Activated naive CD4-positive, alpha-beta T cell treated with Interleukin-2 at 50 U/mL for 16 hours (primary cell): ENCODE results near the gene SBF2.

Experiments used
- DNase-seq: peaks from one replicate; pipeline ENCODE4 v3.0.0-alpha.2; 2020

SBF2 gene

DNA sequence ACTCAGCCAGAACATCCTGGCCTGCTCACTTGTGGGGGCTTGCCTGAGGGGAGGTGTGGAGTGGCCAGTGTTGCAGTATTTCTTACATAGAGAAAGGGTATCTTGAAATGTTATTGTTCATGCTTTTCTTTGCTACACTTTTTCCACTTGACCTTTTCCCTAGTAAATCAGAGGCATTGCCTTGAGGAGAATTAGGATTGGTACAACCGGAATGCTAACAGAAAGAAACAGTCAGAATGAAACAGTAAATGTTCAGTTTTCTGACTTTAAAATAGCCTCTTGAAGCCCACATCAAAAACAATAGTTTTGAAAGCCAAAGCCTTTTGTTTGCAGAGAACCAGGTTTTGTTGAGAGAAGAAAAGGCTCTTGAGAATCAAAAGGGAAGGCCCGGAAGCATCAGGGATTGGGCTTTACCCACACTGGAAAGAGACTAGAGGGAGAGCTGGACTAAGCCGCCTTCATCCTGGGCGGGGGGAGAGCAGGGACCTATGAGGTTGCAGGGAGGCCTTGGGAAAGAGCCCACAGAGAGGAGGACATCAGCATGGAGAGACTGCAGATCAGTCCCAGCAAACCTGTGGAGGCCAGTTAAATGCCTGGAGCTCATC, 23.2 kb upstream of the SBF2 start:
- DNase-seq, result no peak

DNA sequence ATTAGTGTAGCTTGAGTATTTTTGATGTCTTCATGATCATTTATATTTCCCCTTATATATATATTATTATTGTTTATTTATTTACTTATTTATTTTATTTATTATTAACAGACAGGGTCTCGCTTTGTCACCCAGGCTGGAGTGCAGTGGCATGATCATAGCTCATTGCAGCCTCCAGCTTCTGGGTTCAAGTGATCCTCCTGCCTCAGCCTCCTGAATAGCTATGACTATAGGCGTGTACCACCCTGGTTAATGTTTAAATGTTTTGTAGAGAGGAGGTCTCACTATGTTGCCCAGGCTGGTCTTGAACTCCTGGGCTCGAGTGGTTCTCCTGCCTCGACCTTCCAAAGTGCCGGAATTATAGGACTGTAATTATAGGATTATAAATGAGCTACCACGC, 21.1 kb upstream of the SBF2 start:
- no peak for DNase-seq

DNA sequence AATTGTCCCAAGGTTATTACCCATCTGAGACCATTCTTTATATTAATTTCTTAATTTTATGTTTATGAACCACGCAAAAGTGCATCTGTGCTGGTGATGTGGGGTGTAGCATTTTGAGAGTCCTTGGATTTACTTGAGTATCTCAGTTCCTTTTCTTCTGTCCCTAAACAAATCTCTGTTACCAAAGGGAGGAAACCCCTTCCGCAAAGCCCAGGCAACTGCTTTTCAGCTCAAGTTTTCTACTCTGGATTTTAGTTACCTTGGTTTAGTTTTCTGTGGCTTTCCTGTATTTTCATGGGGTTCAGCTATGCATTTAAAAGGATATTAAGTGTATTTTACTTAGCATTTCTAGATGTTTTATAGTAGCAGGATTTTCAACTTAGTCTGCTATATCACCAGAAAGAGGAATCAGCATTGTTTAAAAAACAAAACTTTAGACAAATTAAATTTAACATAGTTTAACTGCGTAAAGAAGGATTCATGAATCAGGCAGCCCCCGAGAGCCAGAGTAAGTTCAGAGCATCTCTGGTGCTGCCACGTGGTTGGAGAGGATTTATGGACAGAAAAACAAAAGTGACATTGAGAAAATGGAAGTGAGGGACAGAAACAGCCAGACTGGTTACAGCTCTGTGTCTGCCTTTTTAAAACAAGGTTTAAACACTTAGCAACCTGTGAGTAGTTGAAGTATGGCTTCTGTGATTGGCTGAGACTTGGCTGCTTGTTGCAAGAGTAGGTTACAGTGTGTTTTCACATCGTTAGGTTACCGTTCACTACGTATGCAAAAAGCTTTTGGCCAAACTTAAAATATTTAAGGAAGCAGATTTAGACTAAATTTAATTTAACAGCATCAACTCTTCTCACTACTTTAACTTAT, 20.4 kb upstream of the SBF2 start:
- no peak for DNase-seq

DNA sequence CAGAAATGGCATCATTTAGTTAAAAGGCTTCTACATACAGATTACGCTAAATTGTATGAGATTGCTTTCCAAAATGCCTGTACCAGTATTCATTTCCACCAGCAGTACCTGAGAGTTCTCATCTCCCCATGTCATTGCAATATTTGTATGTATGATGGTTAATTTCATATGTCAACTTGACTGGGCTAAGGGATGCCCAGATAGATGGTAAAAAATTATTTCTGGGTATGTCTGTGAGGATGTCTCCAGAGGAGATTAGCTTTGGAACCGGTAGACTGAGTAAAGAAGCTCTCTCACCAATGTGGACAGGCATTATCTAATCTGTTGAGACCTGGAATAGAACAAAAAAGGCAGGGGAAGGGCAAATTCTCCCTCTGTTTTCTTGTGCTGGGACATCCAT, 17.8 kb upstream of the SBF2 start:
- no peak for DNase-seq

DNA sequence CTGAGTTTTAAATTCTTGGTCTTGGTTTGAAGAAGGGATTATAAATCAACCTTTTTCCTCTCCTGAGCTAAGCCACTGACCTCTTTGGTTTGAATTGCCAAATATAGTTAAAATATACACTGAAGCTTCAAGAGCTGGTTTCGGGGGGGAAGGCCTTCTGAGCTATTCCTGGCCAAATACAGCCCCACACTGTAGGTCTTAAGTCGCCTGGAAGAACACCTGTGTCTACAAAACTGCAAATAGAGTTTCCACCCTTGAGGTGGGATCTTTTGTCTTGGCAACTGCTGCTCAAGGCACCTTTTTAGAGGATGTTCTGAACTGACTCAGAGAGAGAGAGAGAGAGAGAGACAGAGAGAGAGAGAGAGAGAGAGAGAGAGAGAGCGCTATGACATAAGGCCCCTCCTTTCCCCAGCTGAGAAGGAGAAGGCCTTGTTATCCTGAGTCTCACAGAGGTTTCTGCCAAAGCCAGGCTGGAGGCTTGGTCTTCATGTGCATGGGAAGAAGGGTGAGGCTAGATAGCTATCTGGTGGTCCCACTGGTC, 16.4 kb upstream of the SBF2 start:
- no peak for DNase-seq

DNA sequence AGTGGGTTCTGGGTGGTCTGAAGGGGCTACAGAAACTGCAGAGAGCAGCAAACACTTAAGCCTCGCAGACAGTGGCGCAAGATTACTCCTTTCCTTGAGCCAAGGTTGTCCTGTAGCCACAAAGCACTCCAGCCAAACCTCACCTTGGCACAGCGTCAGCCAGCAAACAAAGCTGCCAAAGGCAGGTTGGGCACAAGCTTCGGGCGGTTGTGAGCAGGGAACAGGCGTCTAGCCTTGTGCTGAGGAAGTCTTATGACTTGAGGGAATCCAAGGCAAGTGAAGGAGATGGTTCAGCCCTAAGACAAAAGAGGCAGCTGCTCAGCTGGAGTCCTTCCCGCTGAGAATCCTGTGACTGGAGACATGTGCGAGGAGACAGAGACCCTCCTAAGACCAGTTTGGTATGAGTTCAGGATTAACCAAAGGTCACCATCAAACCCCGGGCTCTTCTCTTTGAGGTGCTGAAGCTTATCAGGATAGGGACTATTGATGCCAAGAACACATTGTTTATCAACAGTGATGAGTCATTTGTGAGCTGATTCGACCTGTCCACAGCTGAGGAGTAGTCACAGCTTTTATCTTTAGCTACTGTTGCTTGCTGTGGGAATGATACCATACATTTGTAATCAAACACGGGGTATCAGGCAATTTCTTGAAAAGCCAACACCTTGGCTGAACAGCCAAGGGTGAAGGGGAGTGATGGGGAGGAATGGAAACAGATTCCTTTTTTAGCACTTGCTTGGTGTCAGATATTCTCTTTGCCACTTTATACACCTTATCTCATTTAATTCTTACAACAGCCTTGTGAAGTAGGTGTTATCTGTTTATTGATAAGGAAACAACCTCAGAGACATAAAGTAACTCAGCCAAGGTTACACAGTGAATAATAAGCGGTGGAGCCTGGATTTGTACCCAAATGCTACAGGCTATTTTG, 15.4 kb upstream of the SBF2 start:
- DNase-seq, result no peak

DNA sequence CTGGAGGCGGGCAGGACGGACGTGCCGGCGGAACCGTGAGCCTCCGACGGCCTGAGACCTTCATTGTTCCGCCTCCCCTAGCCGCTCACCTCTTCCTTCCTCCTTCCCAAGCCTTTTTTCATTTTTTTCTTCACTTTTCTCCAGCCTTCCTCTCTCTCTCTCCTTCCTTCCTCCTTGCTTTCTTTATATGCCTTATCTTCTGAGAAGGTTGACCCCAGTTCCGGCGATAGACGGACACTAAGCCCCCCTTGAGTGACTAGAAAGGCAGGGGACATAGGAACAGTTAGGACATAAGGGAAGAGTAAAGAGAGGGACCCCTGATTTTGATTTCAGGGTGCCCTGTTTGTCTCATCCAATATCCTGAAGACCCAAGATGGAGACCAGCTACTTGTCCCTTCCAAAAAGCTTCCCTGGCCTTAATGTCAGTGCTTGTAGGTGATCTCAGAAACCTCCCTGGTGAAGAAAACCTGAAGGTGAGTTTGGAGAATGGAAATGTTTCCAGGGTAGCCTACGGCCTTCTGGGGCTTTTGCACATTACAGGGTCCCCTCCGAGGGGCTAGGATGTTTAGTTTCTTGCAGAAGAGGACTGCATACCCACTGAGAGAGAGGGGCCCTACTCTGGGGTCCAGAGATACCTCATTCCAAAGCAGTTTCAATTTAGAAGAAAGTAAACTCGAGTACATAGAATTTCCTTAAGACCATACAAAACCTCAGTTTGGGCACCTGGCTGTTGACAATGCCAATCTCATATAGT, 14.4 kb upstream of the SBF2 start:
- no peak for DNase-seq

DNA sequence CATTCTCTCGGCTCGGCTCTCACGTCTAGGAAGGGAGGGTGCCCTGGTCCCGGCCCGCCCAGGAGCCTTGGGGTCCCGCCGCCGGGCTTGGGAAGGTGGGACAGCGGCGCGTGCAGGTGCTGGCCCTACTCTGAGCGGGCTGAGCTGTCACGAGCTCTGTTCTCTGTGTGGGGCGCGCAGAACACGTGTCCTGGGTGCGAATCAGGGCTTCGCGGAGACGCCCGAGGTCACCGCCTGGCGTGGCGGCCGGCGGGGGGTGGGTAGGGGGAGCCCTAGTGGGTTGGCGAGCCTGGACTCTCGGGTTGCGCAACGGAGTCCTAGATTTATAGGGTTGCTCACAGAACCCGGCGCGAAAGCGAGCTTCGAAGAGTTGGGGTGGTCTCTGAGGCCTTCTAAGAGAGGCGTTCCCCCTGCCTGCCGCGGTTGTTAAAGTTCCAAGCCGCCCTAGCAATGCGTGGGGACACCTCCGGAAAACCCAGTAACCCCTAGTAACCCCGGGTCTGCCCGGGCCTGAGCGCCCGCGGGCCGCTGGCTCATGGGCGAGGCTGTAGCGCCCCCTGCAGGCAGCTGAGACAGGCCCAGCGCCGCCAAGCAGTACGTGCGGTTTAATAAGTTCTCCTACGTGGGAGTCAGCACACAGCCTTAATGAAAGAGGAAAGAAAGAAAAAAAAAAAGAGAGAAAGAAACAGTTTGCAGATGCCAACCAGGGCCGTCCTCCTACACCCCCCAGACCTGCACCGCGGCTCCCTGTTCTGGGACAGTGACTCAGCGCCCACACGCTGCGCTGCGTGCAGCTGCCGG, 13.6 kb upstream of the SBF2 start:
- DNase-seq, result peak; percentile 88

DNA sequence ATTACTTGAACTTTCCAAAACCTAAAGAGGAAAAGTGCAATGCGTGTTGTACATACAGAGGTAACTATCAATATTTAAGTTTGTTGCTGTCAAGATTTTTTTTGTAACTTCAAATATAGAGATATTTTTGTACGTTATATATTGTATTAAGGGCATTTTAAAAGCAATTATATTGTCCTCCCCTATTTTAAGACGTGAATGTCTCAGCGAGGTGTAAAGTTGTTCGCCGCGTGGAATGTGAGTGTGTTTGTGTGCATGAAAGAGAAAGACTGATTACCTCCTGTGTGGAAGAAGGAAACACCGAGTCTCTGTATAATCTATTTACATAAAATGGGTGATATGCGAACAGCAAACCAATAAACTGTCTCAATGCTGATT, 13.0 kb upstream of the SBF2 start:
- DNase-seq, result no peak

DNA sequence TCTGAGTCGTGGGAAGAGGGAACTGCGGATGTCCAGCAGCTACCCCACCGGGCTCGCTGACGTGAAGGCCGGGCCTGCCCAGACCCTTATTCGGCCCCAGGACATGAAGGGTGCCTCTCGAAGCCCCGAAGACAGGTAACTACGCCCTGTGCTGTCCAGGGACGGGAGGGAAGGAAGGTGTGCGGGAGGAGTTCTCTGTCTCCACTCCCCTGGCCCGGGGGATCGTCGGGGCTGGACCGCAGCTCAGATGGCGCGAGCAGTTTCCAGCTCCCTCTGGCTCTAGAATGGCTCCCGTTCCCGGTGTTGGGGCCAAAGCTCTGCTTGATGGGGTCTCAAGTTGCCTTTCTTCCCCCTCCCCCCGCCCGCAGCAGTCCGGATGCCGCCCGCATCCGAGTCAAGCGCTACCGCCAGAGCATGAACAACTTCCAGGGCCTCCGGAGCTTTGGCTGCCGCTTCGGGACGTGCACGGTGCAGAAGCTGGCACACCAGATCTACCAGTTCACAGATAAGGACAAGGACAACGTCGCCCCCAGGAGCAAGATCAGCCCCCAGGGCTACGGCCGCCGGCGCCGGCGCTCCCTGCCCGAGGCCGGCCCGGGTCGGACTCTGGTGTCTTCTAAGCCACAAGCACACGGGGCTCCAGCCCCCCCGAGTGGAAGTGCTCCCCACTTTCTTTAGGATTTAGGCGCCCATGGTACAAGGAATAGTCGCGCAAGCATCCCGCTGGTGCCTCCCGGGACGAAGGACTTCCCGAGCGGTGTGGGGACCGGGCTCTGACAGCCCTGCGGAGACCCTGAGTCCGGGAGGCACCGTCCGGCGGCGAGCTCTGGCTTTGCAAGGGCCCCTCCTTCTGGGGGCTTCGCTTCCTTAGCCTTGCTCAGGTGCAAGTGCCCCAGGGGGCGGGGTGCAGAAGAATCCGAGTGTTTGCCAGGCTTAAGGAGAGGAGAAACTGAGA, 12.2 kb upstream of the SBF2 start:
- DNase-seq, result peak; percentile 24

DNA sequence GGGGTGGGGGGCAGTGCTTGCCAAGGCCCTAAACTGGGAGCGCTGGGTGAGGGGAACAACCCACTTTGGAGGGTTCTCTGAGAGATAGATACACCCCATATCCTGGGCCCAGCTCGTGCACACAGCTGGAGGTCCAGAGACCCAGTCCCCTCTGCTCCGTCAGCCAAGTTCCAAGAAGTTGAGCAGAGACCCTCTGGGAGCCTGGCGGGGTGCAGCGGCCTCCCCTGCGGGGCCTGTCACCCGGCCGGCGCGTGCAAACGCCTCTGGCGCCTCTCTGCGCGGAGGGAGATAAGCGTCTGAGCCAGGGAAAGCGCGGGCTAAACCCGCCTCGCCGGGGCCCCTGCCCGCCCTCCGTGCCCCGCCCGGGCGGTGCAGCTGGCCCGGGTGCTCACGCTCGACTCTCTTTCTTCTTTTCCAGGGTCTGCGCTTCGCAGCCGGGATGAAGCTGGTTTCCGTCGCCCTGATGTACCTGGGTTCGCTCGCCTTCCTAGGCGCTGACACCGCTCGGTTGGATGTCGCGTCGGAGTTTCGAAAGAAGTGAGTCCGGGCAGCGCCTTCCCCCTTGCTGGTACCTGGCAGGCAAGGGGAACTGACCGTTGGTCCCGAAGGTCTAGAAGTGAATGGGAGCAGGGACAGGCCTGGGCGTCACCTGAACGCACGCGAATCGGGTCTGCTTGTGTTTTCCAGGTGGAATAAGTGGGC, 11.4 kb upstream of the SBF2 start:
- peak; percentile 29 for DNase-seq

DNA sequence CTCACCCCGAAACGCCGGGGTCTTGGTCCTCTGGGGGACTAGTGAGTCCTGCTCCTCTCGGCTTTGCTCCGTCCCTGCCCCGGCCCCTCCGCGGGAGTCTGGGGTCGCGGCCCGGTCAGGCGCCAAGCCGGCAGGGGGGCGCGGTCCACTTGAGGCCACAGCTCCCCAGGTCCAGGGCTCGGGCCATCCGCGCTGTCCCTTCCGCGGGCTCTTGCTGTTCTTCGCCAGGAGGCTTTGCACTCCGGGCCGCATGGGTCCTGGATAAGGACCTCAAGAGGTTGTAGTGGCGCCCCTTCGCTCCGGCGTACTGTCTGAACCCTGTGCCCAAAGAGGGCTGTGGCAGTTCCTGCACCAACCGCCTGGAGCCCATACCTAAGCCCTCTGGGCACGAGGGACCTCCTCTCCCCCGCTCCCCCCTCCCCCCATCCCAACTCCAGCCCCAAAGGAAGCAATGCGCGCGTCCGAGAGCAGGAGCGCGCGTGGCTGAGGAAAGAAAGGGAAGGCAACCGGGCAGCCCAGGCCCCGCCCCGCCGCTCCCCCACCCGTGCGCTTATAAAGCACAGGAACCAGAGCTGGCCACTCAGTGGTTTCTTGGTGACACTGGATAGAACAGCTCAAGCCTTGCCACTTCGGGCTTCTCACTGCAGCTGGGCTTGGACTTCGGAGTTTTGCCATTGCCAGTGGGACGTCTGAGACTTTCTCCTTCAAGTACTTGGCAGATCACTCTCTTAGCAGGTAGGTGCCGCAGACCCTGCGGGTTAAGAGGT, 10.7 kb upstream of the SBF2 start, which contains the start of gene ADM:
TSS of gene ADM (plus strand) at position 579 of the 767 bp plus-strand sequence. CDS start 628 bp downstream, outside the sequence.
- DNase-seq, result peak; percentile 46

DNA sequence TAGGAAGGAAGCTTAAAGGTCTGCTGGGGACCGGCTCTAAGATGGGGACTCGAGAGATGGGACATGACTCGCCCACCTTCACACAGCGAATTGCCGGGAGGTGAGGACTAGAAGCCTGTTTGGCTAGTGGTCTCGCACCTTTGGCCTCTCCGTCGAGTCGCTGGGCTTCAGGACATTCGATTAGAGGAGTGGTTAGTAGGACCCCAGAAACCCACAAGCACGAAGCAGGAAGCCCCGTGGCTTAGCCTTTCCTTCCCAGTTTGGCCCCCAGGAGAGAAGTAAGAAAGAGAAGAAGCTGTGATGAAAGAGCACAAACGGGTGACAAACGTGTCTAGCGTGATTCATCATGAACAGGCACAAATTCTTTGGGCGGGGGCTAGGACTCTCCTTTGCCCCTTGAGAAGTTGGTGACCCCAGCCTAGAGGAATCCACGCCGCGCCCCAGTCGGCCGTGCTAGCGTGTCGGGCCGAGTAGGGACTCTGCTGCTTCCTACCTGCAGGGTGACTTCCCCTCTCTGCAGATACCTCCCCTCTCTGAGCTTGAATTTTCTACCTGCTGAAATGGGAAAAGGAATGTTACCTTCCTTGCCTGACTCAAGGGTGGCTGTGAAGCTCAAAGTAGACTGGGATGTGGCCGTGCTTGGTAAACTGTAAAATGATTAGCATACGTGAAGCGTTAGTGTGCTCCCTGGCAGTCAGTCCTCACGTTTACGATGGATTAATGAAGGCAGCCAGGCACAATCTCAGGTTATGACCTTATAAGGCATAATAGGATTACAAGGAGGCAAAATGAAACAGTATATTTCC, 9.7 kb upstream of the SBF2 start:
- peak; percentile 44 for DNase-seq

DNA sequence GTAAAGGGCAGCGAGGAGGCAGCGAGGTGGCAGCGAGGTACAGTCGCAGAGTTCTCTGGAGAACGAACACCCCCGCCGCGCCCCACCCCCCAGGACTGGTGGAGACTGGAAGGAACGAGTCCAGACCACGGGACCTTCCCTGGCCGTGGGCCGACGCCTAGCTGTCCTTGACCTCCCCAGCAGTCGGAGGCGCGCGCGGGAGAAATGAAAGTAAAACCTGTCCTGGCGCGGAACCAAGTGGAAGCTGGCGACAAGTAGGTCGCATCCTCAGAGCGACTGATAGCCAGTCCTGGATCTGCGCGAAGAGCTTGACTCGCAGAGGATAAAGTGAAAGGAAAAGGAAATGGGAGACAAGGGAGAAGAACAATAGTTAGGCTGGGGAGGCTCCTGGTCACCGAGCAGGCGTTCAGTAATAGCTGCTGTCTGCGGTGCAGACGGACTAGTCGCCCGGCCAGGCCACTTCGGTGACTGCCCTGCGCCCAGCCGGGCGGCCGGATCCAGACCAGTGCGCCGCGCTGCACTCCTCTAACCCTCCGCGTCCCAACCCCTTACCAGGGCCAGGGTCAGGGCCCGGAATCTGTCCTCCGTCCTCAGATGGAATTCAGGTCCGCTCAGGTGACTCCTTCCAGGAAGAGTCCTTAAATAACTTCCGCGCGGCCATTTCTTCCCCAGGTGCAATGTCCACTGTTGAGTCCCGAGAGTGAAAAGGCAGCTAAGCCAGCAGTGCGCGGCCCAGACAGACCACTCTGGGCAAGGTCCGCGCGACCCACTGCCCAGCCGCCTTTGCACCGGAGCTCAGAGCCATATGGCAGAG, 8.9 kb upstream of the SBF2 start:
- DNase-seq, result peak; percentile 70

DNA sequence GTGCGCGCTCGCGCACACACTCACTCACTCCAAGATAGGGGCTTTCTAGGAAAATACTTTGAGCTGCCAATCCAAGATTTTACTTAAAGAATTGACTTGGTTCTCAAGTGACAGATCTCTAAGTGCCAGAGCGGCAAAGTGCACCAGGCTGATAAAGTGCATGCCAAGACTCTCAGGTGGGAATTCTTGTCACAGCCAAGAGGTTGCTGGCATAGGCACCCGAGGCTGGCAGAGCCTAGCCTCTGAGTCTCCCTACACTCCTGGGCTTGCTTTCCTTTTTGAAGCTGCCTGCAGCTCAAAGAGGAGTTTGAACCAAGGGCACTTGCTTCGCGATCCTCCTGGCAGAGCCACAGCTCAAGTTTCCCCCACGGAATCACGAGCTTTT, 8.3 kb upstream of the SBF2 start:
- DNase-seq, result no peak

DNA sequence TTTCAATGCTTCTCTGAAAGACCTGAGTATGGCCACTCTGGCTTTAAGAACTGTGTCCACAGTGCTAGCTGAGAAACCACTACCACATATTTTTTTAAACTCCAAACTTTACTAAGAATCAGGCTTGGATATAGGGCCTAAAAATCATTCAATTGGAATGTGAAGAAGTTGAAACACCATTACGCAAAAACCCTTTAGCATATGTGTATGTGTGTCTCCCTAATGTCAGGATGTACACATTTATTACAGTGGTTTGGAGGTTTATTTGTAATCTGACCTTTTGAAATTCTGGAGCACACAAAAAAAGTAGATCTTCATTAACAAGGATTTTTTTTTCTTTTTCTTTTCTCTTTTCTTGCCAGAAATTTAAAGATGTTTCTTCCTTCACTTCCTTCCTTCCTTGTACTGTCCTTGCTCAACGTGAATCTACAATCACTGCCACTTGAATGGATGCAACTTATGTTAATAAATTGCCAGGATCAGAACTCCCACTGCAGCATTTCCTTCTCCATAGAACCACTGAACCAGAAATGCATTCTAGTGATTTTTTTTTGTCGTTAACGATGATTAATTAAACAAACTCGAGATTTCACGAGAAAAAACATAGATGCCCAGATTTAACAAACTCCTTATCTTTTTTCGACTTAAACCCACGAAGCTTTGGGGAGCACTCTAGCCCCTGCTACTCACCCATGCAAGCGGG, 7.8 kb upstream of the SBF2 start:
- no peak for DNase-seq
